AG09309 (cell line): ENCODE data around the gene SIAE.

Experiments used
- DNase-seq: peaks from one replicate; pipeline ENCODE4 v3.0.0-alpha.2; 2010; ENCODE audit warnings: low read depth
- H3K4me3 ChIP-seq: 2 replicates; pipeline ENCODE4 v1.5.1; 2011; ENCODE audit warnings: mild to moderate bottlenecking, low read depth, low read length, moderate library complexity; ENCODE audit not compliant: control insufficient read depth
- TF ChIP-seq, protein P1 (sequence below): IDR thresholded peaks from 2 replicates; pipeline ENCODE4 v1.5.1; 2011; ENCODE audit warnings: mild to moderate bottlenecking, low read depth, low read length, inconsistent platforms; ENCODE audit not compliant: insufficient read depth, control insufficient read depth; ENCODE audit errors: missing control alignments

The SIAE gene

DNA sequence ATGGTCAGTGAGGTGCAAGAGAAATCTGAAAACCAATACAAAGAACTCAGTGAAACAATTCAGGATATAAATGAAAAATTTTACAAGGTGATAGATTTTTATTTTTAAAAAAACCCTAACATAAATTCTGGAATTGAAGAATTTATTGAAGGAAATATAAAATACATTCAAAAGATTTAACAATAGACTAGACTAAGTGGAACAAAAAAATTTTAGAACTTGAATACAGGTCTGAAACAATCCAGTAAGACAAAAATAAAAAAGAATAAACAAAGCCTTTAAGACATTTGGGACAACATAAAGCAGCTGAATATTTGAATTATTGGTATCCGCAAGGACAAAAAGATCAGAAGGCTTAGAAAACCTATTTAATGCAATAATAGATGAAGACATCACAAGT is 8.9 kb upstream of the SIAE start:
- H3K4me3 ChIP-seq: no peak overlapping the region
- DNase-seq: no peak

DNA sequence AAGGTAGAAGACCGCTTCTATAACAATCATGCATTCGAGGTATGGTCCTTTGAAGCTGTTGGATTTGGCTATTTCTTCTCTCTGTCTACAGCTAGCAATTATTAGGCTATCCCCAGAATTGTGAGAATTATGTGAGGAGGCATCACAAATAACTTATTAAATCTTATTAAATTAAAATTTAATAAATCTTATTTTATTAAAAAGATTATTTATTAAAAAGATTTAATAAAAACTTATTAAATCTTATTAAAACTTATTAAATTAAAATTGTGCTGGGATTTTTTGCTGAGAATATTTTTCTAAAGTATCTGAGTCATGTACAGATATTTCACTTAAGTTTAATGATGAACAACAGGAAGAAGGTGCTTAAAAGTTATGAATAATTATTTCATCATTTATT is 7.9 kb upstream of the SIAE start:
- DNase-seq: no peak
- TF ChIP-seq, protein P1, sequence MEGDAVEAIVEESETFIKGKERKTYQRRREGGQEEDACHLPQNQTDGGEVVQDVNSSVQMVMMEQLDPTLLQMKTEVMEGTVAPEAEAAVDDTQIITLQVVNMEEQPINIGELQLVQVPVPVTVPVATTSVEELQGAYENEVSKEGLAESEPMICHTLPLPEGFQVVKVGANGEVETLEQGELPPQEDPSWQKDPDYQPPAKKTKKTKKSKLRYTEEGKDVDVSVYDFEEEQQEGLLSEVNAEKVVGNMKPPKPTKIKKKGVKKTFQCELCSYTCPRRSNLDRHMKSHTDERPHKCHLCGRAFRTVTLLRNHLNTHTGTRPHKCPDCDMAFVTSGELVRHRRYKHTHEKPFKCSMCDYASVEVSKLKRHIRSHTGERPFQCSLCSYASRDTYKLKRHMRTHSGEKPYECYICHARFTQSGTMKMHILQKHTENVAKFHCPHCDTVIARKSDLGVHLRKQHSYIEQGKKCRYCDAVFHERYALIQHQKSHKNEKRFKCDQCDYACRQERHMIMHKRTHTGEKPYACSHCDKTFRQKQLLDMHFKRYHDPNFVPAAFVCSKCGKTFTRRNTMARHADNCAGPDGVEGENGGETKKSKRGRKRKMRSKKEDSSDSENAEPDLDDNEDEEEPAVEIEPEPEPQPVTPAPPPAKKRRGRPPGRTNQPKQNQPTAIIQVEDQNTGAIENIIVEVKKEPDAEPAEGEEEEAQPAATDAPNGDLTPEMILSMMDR: no peak
- H3K4me3 ChIP-seq: no peak overlapping the region

More for the DNA sequence above, 8.9 kb upstream of the SIAE start:
- TF ChIP-seq, protein P1: no peak

DNA sequence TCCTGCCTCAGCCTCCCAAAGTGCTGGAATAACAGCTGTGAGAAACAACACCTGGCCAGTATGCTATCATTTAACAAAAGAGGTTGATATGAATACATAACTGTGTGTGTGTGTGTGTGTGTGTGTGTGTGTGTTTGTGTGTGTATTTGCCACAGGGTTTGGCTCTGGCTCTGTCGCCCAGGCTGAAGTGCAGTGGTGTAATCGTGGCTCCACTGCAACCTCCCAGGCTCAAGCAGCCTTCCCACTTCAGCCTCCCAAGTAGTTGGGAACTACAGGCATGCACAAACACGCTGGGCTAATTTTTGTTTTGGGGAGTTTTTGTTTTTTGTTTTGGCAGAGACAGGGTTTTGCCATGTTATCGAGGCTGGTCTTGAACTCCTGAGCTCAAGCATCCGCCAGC is 4.9 kb upstream of the SIAE start:
- TF ChIP-seq, protein P1: no peak
- DNase-seq: no peak
- no peak overlapping the region for H3K4me3 ChIP-seq

DNA sequence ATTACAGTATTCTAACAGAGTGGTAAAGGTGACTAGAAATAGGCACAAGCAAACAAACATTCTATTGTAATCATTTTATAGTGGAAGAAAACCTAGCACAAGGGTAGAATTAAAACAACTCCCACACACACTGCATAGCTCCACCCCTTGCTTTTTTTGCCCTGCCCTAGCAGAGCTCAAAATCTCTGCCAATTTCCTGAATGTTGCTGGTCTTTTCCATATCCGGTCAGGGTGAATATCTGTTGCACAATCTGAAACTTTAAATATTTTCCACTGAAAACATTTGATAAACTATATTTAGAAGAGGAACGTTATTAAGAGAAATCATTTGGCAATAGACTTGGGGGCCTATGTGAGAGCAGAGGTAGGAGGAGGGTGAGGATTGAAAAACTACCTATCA is 2.8 kb upstream of the SIAE start:
- no peak overlapping the region for H3K4me3 ChIP-seq
- TF ChIP-seq, protein P1: no peak
- no peak for DNase-seq

DNA sequence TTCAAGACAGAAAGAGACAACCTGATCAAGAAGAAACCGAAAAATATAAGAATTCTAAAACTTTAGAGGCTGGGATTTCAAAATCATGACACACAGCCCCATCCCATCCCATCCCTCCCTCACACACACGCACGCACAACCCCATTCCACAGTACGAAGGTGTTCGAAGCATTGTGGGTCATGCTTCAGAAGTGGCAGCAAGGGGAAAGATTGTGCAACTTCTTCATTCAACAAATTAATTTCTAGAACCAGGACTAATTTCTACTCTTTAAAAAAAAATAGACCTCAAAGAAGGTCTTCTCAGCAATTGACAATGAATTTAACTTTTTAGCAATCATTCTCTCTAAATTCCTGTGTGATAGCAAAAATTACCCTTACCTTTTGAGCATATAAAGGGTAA is 1.0 kb upstream of the SIAE start:
- peak overlapping the region; percentile 83 for H3K4me3 ChIP-seq
- DNase-seq: no peak
- TF ChIP-seq, protein P1: no peak

DNA sequence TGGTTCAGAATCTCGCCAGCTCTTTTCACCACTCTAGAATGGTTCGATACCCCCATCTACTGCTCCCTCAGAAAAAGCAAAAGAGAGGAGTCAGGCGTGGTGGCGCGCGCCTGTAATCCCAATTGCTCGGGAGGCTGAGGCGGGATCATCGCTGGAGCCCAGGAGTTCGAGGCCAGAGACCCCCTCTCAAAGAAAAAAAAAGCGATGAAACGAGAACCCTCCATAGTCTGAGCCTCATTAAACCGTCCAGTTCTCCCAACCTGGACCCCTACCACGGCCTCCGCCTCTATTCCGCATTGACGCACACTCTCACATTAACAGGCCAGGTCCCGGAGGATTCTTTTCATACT is 604 bp upstream of the SIAE start:
- peak overlapping the region; percentile 83 for H3K4me3 ChIP-seq
- DNase-seq: no peak

More for the DNA sequence above, 604 bp upstream of the SIAE start:
- TF ChIP-seq, protein P1: no peak
